CD4-positive, alpha-beta T cell (primary cell): ENCODE data around the gene TRAPPC6A. TPM values are rescaled to one million over a fixed set of nuclear protein-coding genes. Genes with fewer than 3 reads are reported as not detected.

Experiments used
- ATAC-seq: fragments of 200-7000 bp; cut with Tn5 transposase; one replicate; pipeline ENCODE4 v1.10.0; 2022; ENCODE audit warnings: mild to moderate bottlenecking; ENCODE audit not compliant: poor library complexity
- CTCF ChIA-PET: fragments of 350-600 bp; sonication (Branson Sonifier 250); formaldehyde crosslinking; loops from one replicate; lab custom pipeline; 2021; ENCODE audit warnings: antibody characterized with exemption, inconsistent platforms; lab: Charles Lee
- POLR2A ChIA-PET: fragments of 350-600 bp; sonication (Branson Sonifier 250); formaldehyde crosslinking; loops from one replicate; lab custom pipeline; 2021; ENCODE audit warnings: antibody characterized with exemption, inconsistent platforms; lab: Charles Lee
- DNase-seq, 14 experiments: peaks; one replicate each; pipeline ENCODE4 v3.0.0-alpha.2; 2013 to 2020; ENCODE audit warnings: mixed read lengths in 2 of 14
- H3K27ac ChIP-seq, 2 donors: one replicate each; pipeline versions ENCODE4 v1.5.1 to v1.7.0; 2013; ENCODE audit warnings: low read length in 2 of 2, low read depth in 1 of 2, mild to moderate bottlenecking in 1 of 2
- H3K27me3 ChIP-seq, 2 experiments: 1 replicate in 1 of 2; 2 replicates in 1 of 2; pipeline versions ENCODE4 v1.6.1 to v1.7.0; 2013; ENCODE audit warnings: low read length in 2 of 2, control low read depth in 1 of 2, mild to moderate bottlenecking in 1 of 2, moderate library complexity in 1 of 2; ENCODE audit not compliant: insufficient read depth in 2 of 2, control insufficient read depth in 1 of 2
- H3K36me3 ChIP-seq: one replicate; pipeline ENCODE4 v1.6.1; 2013; ENCODE audit warnings: low read length, control low read depth; ENCODE audit not compliant: insufficient read depth
- H3K4me1 ChIP-seq: one replicate; pipeline ENCODE4 v1.6.1; 2013; ENCODE audit warnings: low read length, control low read depth; ENCODE audit not compliant: insufficient read depth
- H3K4me3 ChIP-seq: one replicate; pipeline ENCODE4 v1.5.1; 2013; ENCODE audit warnings: mild to moderate bottlenecking, low read length, moderate library complexity
- H3K9me3 ChIP-seq, 2 experiments: 1 replicate in 1 of 2; 2 replicates in 1 of 2; pipeline versions ENCODE4 v1.6.1 to v1.7.0; 2013; ENCODE audit warnings: low read length in 2 of 2, mild to moderate bottlenecking in 2 of 2, control low read depth in 1 of 2, moderate library complexity in 1 of 2; ENCODE audit not compliant: control insufficient read depth in 1 of 2, insufficient read depth in 1 of 2
- H3K27ac Mint-ChIP-seq: one replicate; pipeline ENCODE4 v1.8.0; 2020; ENCODE audit warnings: mixed read lengths
- H3K27me3 Mint-ChIP-seq: one replicate; pipeline ENCODE4 v1.8.0; 2021; ENCODE audit warnings: mixed read lengths
- H3K36me3 Mint-ChIP-seq: one replicate; pipeline ENCODE4 v1.8.0; 2021; ENCODE audit warnings: low read depth, mixed read lengths
- H3K4me1 Mint-ChIP-seq: one replicate; pipeline ENCODE4 v1.8.0; 2021; ENCODE audit warnings: low read depth, mixed read lengths
- H3K4me3 Mint-ChIP-seq: one replicate; pipeline ENCODE4 v1.8.0; 2020; ENCODE audit warnings: mild to moderate bottlenecking, mixed read lengths
- H3K9me3 Mint-ChIP-seq: one replicate; pipeline ENCODE4 v1.8.0; 2020; ENCODE audit warnings: mixed read lengths
- CTCF ChIP-seq: fragments of 200-600 bp; IDR thresholded peaks from one replicate; pipeline ENCODE4 v1.8.0; 2022; ENCODE audit warnings: antibody characterized with exemption, mild to moderate bottlenecking
- intact Hi-C, 2 experiments: fragments of 100-400 bp; cut with DNase I in 1 of 2; cut with micrococcal nuclease in 1 of 2; formaldehyde crosslinking; loops; one replicate each; pipeline versions ENCODE4 v1.15.1 to v1.9.0; 2023 to 2025; cut with DNase I, micrococcal nuclease
- total RNA-seq, 174 experiments: library from RNA in 2 of 174; stranded (reverse) in 2 of 174; gene quantifications; one replicate each; pipeline ENCODE4 v1.2.3 and lab custom pipeline; 2021 to 2026

The TRAPPC6A gene
- total RNA-seq, 2 experiments from 2014 or later, result 32.0 to 38.8 TPM

- H3K27ac ChIP-seq, result no peak overlapping the region
- Mint-ChIP-seq H3K27ac (peak overlapping the region; percentile 64), H3K4me3 (no peak overlapping the region), H3K4me1 (peaks cover 65% of the 10 kb centered on the region), H3K27me3 (no peaks in the 10 kb centered on the region), H3K9me3 (no peaks in the 10 kb centered on the region), H3K36me3 (no peaks in the 10 kb centered on the region)
- POLR2A ChIA-PET, result interaction anchor here (0.9 to 2.0 kb wide), 3 partner anchors 15 to 60 kb away, joined by 3 to 13 read pairs (median 5); partner anchors contain the start of genes BLOC1S3, PPP1R37 and TRAPPC6A
- no peak for ATAC-seq
- no peaks in the 10 kb centered on the region for H3K36me3 ChIP-seq
- CTCF ChIA-PET, result no interaction called here
- DNase-seq, result no peak
- H3K4me3 ChIP-seq, result no peak overlapping the region
- no peaks in the 10 kb centered on the region for H3K9me3 ChIP-seq
- intact Hi-C loops, result no loop called here
- no peaks in the 10 kb centered on the region for H3K27me3 ChIP-seq
- peaks cover 66% of the 10 kb centered on the region for H3K4me1 ChIP-seq
- TF ChIP-seq CTCF, result no peak
Observed at GRCh38 chr19:45118106-45118505, 59.9 kb downstream of the TRAPPC6A start.

GRCh38 chr19:45117671-45118070, 60.4 kb downstream of the TRAPPC6A start:
- H3K36me3 ChIP-seq, result no peaks in the 10 kb centered on the region
- peaks cover 65% of the 10 kb centered on the region for H3K4me1 Mint-ChIP-seq
- H3K9me3 ChIP-seq, result no peaks in the 10 kb centered on the region
- H3K4me3 ChIP-seq, result no peak overlapping the region
- intact Hi-C loops, result no loop called here
- ChIA-PET CTCF (no interaction called here), POLR2A (interaction anchor here (0.9 to 2.0 kb wide), 2 partner anchors 25 to 61 kb away, joined by 3 to 13 read pairs; partner anchors contain the start of genes BLOC1S3, PPP1R37 and TRAPPC6A)
- no peaks in the 10 kb centered on the region for H3K27me3 Mint-ChIP-seq
- no peaks in the 10 kb centered on the region for H3K27me3 ChIP-seq
- no peaks in the 10 kb centered on the region for H3K9me3 Mint-ChIP-seq
- peak overlapping the region; percentile 64 for H3K27ac Mint-ChIP-seq
- peaks cover 66% of the 10 kb centered on the region for H3K4me1 ChIP-seq
- TF ChIP-seq CTCF, result no peak
- H3K4me3 Mint-ChIP-seq, result peak overlapping the region; percentile 2
- no peak overlapping the region for H3K27ac ChIP-seq
- no peaks in the 10 kb centered on the region for H3K36me3 Mint-ChIP-seq
- peak; percentile 9 for ATAC-seq
- DNase-seq, result no peak

- Histone ChIP-seq H3K36me3 (no peaks in the 10 kb centered on the region), H3K27ac (no peak overlapping the region), H3K4me3 (peak overlapping the region; percentile 9), H3K4me1 (peaks cover 66% of the 10 kb centered on the region), H3K9me3 (no peaks in the 10 kb centered on the region), H3K27me3 (no peaks in the 10 kb centered on the region)
- peak; percentile 79 for ATAC-seq
- H3K27ac Mint-ChIP-seq, result peak overlapping the region; percentile 59
- H3K4me1 Mint-ChIP-seq, result peaks cover 60% of the 10 kb centered on the region
- intact Hi-C loops, result no loop called here
- ChIA-PET CTCF (no interaction called here), POLR2A (interaction anchor here (2.0 kb wide), 1 partner anchor 25 kb away, joined by 13 read pairs; the partner anchor contains the start of gene PPP1R37)
- TF ChIP-seq CTCF, result no peak
- no peaks in the 10 kb centered on the region for H3K27me3 Mint-ChIP-seq
- no peaks in the 10 kb centered on the region for H3K36me3 Mint-ChIP-seq
- peak in 8 of 14 experiments; percentile 6 to 61 (median 36) for DNase-seq
- H3K4me3 Mint-ChIP-seq, result peak overlapping the region; percentile 76
- H3K9me3 Mint-ChIP-seq, result no peaks in the 10 kb centered on the region
Observed at GRCh38 chr19:45117167-45117594, 60.9 kb downstream of the TRAPPC6A start.
